Erythroblast (primary cell): ENCODE results near the gene TAS2R14.

Experiments
- GATA1 ChIP-seq: IDR thresholded peaks from 2 replicates; pipeline ENCODE4 v1.6.1; 2011; ENCODE audit warnings: low read depth, mild to moderate bottlenecking, control low read depth, low read length, moderate library complexity
- POLR2A ChIP-seq: IDR thresholded peaks from 2 replicates; pipeline ENCODE4 v1.6.1; 2011; ENCODE audit warnings: mild to moderate bottlenecking, low read length

GRCh38 chr12:10904686-10905085, 34.4 kb downstream of the TAS2R14 start:
- TF ChIP-seq POLR2A (no peak), GATA1 (no peak)
